Ovary (tissue), 9 donors: Measurements from ENCODE around the gene AOAH. TPM values are rescaled to one million over a fixed set of nuclear protein-coding genes. Genes with fewer than 3 reads are reported as not detected.
"Not testable (repeated sequence)": the region's sequence is repeated elsewhere in the genome, so short reads cannot be mapped to it uniquely, and the experiment has no call there.

Experiments
- DNase-seq, 5 donors: peaks; one replicate each; pipeline ENCODE4 v3.0.0-alpha.2; 2019 to 2020
- H3K27ac ChIP-seq, 2 donors: fragments of 200-600 bp; one replicate each; pipeline versions ENCODE4 v1.5.1 to v1.8.0; 2019 to 2022
- H3K27me3 ChIP-seq: fragments of 200-600 bp; one replicate; pipeline ENCODE4 v1.8.0; 2022
- H3K36me3 ChIP-seq: fragments of 200-600 bp; sonication (generic); one replicate; pipeline ENCODE4 v1.5.1; 2019
- H3K4me1 ChIP-seq: one replicate; pipeline ENCODE4 v1.8.1; 2013; ENCODE audit warnings: mild to moderate bottlenecking, moderate library complexity; ENCODE audit not compliant: insufficient read depth
- H3K4me3 ChIP-seq: fragments of 200-600 bp; sonication (generic); one replicate; pipeline ENCODE4 v1.5.1; 2017
- H3K9me3 ChIP-seq, 2 donors: fragments of 200-600 bp in 1 of 2; sonication (generic) in 1 of 2; one replicate each; pipeline versions ENCODE4 v1.5.1 to v1.8.1; 2013 to 2019; ENCODE audit warnings: mild to moderate bottlenecking in 1 of 2, moderate library complexity in 1 of 2
- EP300 ChIP-seq: sonication (generic); formaldehyde crosslinking; IDR thresholded peaks from one replicate; pipeline ENCODE4 v1.6.1; 2017; ENCODE audit warnings: antibody characterized with exemption
- POLR2A ChIP-seq: fragments of 450-650 bp; IDR thresholded peaks from one replicate; pipeline ENCODE4 v1.6.1; 2017; ENCODE audit warnings: antibody characterized with exemption, mild to moderate bottlenecking, moderate library complexity
- WGBS, 3 donors: extraction: QIAGEN DNeasy Blood & Tissue Kit in 1 of 3; methylation state at CpG; one replicate each; pipeline versions ENCODE4 v1.1.5 to v1.1.7; 2013 to 2017; 5-methylcytosine and 5-hydroxymethylcytosine counted together
- intact Hi-C, 4 donors: fragments of 100-400 bp; cut with DNase I; formaldehyde crosslinking; loops; one replicate each; pipeline versions ENCODE4 v1.11.0 to v1.15.1; 2022 to 2023
- polyA plus RNA-seq, 2 donors: library from polyadenylated mRNA; stranded (reverse); fragments of 200-250 nt in 1 of 2; fragments of 350-450 nt in 1 of 2; fragmentation: Illumina TruSeq in 1 of 2; extraction: RNeasy Lipid Tissue Mini Kit (QIAGEN cat#74804) in 1 of 2; gene quantifications; one replicate each; pipeline ENCODE4 v1.2.3, GENCODE V29; 2013 to 2014
- total RNA-seq, 7 donors: library from RNA; depleted of rRNA in 2 of 7; stranded (reverse); fragments of >200 nt in 2 of 7; fragmentation: NEBNext Ultra II Directional in 3 of 7; extraction: Animal tissue kit (Norgen Biotek cat#: 25700) in 3 of 7; gene quantifications; one replicate each; pipeline versions ENCODE4 v1.1.0 to v1.2.4, GENCODE V29; 2016 to 2023
- TF ChIP-seq, protein P1 (sequence below), 3 donors: fragments of 450-650 bp in 2 of 3; fragments of 200-600 bp in 1 of 3; IDR thresholded peaks; one replicate each; pipeline versions ENCODE4 v1.5.1 to v1.8.0; 2016 to 2022; ENCODE audit warnings: antibody characterized with exemption in 3 of 3, mild to moderate bottlenecking in 1 of 3
- donor health status: DM: no; HTN: no; CAD: no; lungs with moderate emphysema.
- donor health status: DM: no; HTN: no; CAD: no.
- donor health status: Bipolar disorder and iron deficiency.
- donor health status: DM: yes; HTN: yes; CAD: no.
- donor health status: DM: no; HTN: no; CAD: no.
- donor health status: DM: yes; HTN: yes; CAD: no.

AOAH gene
- total and polyA plus RNA-seq, 9 donors, result 0.83 to 14.0 (median 4.8) TPM

DNA sequence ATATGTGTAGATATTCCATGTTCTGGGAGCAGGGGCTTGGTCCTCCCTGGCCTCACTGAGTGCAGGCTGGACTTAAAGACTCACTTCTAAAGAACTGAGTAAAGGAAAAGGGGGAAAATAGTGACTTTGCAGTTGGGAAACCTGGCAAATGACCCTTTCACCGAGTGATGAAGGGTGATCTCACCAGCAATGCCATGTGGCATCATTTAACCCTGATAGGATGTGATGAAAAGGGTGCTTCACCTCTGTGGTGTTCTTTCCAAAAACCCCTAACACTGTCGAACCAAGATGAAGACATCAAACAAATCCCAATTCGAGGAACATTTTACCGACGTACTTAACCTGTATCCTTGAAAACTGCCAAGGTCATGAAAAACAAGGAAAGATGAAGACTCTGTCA is 71.9 kb downstream of the AOAH start:
- 60 to 82% (median 64%) methylated on average over 5 of the region's 5 CpGs for WGBS, 3 donors
- intact Hi-C loops, result no loop called here
- no peak for TF ChIP-seq EP300
- TF ChIP-seq POLR2A, result no peak
- TF ChIP-seq, protein P1, sequence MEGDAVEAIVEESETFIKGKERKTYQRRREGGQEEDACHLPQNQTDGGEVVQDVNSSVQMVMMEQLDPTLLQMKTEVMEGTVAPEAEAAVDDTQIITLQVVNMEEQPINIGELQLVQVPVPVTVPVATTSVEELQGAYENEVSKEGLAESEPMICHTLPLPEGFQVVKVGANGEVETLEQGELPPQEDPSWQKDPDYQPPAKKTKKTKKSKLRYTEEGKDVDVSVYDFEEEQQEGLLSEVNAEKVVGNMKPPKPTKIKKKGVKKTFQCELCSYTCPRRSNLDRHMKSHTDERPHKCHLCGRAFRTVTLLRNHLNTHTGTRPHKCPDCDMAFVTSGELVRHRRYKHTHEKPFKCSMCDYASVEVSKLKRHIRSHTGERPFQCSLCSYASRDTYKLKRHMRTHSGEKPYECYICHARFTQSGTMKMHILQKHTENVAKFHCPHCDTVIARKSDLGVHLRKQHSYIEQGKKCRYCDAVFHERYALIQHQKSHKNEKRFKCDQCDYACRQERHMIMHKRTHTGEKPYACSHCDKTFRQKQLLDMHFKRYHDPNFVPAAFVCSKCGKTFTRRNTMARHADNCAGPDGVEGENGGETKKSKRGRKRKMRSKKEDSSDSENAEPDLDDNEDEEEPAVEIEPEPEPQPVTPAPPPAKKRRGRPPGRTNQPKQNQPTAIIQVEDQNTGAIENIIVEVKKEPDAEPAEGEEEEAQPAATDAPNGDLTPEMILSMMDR (IDR thresholded peaks at IDR 0.05), result no peak
- DNase-seq, result no peak
- Histone ChIP-seq H3K27ac (no peak overlapping the region), H3K9me3 (no peaks in the 10 kb centered on the region), H3K4me3 (no peak overlapping the region), H3K36me3 (no peaks in the 10 kb centered on the region), H3K4me1 (no peaks in the 10 kb centered on the region), H3K27me3 (no peaks in the 10 kb centered on the region)

GRCh38 chr7:36651404-36651803 is 72.9 kb downstream of the AOAH start:
- intact Hi-C loops, result no loop called here
- TF ChIP-seq EP300 (no peak), POLR2A (no peak)
- TF ChIP-seq, protein P1 (IDR thresholded peaks at IDR 0.05), result no peak
- H3K4me1 ChIP-seq, result no peaks in the 10 kb centered on the region
- WGBS, 3 donors, result 44 to 77% (median 59%) methylated on average over 2 of the region's 2 CpGs
- no peaks in the 10 kb centered on the region for H3K27me3 ChIP-seq
- H3K36me3 ChIP-seq, result no peaks in the 10 kb centered on the region
- no peaks in the 10 kb centered on the region for H3K9me3 ChIP-seq
- H3K4me3 ChIP-seq, result no peak overlapping the region
- no peak overlapping the region for H3K27ac ChIP-seq
- no peak for DNase-seq

GRCh38 chr7:36650766-36651312 is 73.5 kb downstream of the AOAH start:
- no peaks in the 10 kb centered on the region for H3K36me3 ChIP-seq
- no peak overlapping the region for H3K27ac ChIP-seq
- H3K4me1 ChIP-seq, result no peaks in the 10 kb centered on the region
- TF ChIP-seq EP300, result no peak
- no peak for TF ChIP-seq POLR2A
- TF ChIP-seq, protein P1 (IDR thresholded peaks at IDR 0.05), result no peak
- 72 to 83% (median 78%) methylated on average over 7 of the region's 7 CpGs for WGBS, 3 donors
- intact Hi-C loops, result no loop called here
- DNase-seq, result no peak
- no peaks in the 10 kb centered on the region for H3K9me3 ChIP-seq
- no peaks in the 10 kb centered on the region for H3K27me3 ChIP-seq
- H3K4me3 ChIP-seq, result no peak overlapping the region

DNA sequence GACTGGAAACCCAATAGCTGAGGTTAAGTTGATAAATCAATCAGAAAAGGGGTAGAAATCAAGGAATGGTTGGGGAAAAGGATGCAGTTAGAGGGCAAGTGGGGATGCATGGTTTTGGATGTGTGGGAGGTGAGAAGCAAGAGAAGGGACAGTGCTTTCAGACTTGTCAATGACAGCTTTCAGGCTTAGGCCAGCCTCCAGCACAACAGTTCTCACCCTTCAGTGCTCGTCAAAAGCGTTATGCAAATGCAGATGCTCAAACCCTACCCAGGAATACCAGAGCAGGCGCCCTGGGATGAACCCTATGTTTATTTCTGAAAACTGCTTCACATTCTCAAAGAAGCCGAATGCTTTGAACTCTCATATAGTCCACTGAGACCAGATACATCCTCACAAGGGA is 74.0 kb downstream of the AOAH start:
- intact Hi-C loops, result no loop called here
- Histone ChIP-seq H3K27ac (no peak overlapping the region), H3K4me3 (no peak overlapping the region), H3K9me3 (no peaks in the 10 kb centered on the region), H3K4me1 (no peaks in the 10 kb centered on the region), H3K36me3 (no peaks in the 10 kb centered on the region), H3K27me3 (no peaks in the 10 kb centered on the region)
- no peak for DNase-seq
- TF ChIP-seq, protein P1 (IDR thresholded peaks at IDR 0.05), result no peak
- no peak for TF ChIP-seq EP300
- no peak for TF ChIP-seq POLR2A
- 91 to 96% (median 92%) methylated on average over 4 of the region's 4 CpGs for WGBS, 3 donors

GRCh38 chr7:36649319-36649718 is 75.0 kb downstream of the AOAH start:
- H3K4me3 ChIP-seq, H3K4me1 ChIP-seq, DNase-seq, intact Hi-C loops, H3K27ac ChIP-seq, H3K27me3 ChIP-seq, H3K36me3 ChIP-seq, H3K9me3 ChIP-seq: not testable (repeated sequence)
- 94 to 95% (median 95%) methylated on average over 6 of the region's 6 CpGs for WGBS, 3 donors
